HTR-8/SVneo (cell line): ENCODE results near the gene NFXL1.

Experiments used
- DNase-seq: peaks from one replicate; pipeline ENCODE4 v3.0.0; 2011; ENCODE audit warnings: low spot score, mixed read lengths; ENCODE audit not compliant: insufficient read length
- FAIRE-seq: peaks from 2 replicates; lab custom pipeline; 2011; peaks lifted over from hg19 to GRCh38; lab: Jason Lieb, UNC

Gene NFXL1

GRCh38 chr4:47837094-47837907 is 77.1 kb downstream of the NFXL1 start:
- DNase-seq, result peak; percentile 28
- no peak for FAIRE-seq

GRCh38 chr4:47836641-47837093 is 77.7 kb downstream of the NFXL1 start:
- FAIRE-seq (peak; percentile 42), DNase-seq (peak; percentile 79)

GRCh38 chr4:47835494-47835893 is 78.9 kb downstream of the NFXL1 start:
- no peak for FAIRE-seq
- no peak for DNase-seq

GRCh38 chr4:47831026-47831679 is 83.2 kb downstream of the NFXL1 start:
- no peak for FAIRE-seq
- DNase-seq, result no peak

GRCh38 chr4:47830265-47831025 is 83.9 kb downstream of the NFXL1 start:
- DNase-seq (no peak), FAIRE-seq (no peak)

GRCh38 chr4:47829438-47829837 is 84.9 kb downstream of the NFXL1 start:
- FAIRE-seq, result no peak
- DNase-seq, result no peak

GRCh38 chr4:47827343-47828047 is 86.9 kb downstream of the NFXL1 start:
- DNase-seq (no peak), FAIRE-seq (no peak)

- FAIRE-seq (no peak), DNase-seq (no peak)
These were observed 89.5 kb downstream of the NFXL1 start for GRCh38 chr4:47824840-47825239.

GRCh38 chr4:47819178-47819577 is 95.2 kb downstream of the NFXL1 start:
- no peak for DNase-seq
- FAIRE-seq, result no peak

GRCh38 chr4:47817275-47817674 is 97.1 kb downstream of the NFXL1 start:
- no peak for FAIRE-seq

GRCh38 chr4:47816748-47817147 is 97.6 kb downstream of the NFXL1 start:
- FAIRE-seq, result no peak
- no peak for DNase-seq

More at GRCh38 chr4:47817275-47817674, 97.1 kb downstream of the NFXL1 start:
- DNase-seq, result no peak

GRCh38 chr4:47814618-47815295 is 99.6 kb downstream of the NFXL1 start:
- DNase-seq, result no peak
- FAIRE-seq, result no peak

- DNase-seq, result no peak
- no peak for FAIRE-seq
These were observed 104.7 kb downstream of the NFXL1 start for GRCh38 chr4:47809654-47810203.

GRCh38 chr4:47804598-47804997 is 109.8 kb downstream of the NFXL1 start:
- DNase-seq (no peak), FAIRE-seq (no peak)

- DNase-seq, result no peak
- peak; percentile 36 for FAIRE-seq
These were observed 112.8 kb downstream of the NFXL1 start for GRCh38 chr4:47801481-47802002.

- DNase-seq (no peak), FAIRE-seq (no peak)
These were observed 116.2 kb downstream of the NFXL1 start for GRCh38 chr4:47798165-47798564.
